HAP-1 (cell line): ENCODE data around the gene AMDHD2.
"Not testable (repeated sequence)": the region's sequence is repeated elsewhere in the genome, so short reads cannot be mapped to it uniquely, and the experiment has no call there.

Experiments used
- DNase-seq, 2 experiments: peaks; one replicate each; pipeline ENCODE4 v3.0.0-alpha.2; 2016 to 2020; ENCODE audit warnings: low spot score in 2 of 2
- H3K27me3 ChIP-seq: fragments of 250-450 bp; sonication (Bioruptor Pico); 2 replicates; pipeline ENCODE4 v1.5.1; 2020; ENCODE audit warnings: low read depth, mild to moderate bottlenecking, moderate library complexity
- H3K36me3 ChIP-seq: fragments of 250-450 bp; sonication (Bioruptor Pico); replicated peaks from 2 replicates; pipeline ENCODE4 v1.5.1; 2020; ENCODE audit warnings: mild to moderate bottlenecking
- H3K4me1 ChIP-seq: fragments of 250-450 bp; sonication (Bioruptor Pico); 2 replicates; pipeline ENCODE4 v1.5.1; 2020; ENCODE audit warnings: mild to moderate bottlenecking
- H3K4me3 ChIP-seq: fragments of 250-450 bp; sonication (Bioruptor Pico); 2 replicates; pipeline ENCODE4 v1.5.1; 2020; ENCODE audit warnings: mild to moderate bottlenecking, moderate library complexity
- H3K9me3 ChIP-seq: fragments of 250-450 bp; sonication (Bioruptor Pico); 2 replicates; pipeline ENCODE4 v1.5.1; 2020; ENCODE audit warnings: mild to moderate bottlenecking, moderate library complexity
- in situ Hi-C: fragments of 300-500 bp; cut with MboI; formaldehyde crosslinking; loops from 3 replicates; pipeline ENCODE4 v1.14.3; 2020; ENCODE audit warnings: low sequenced_read_pairs, inconsistent platforms, mixed read lengths

Gene AMDHD2

GRCh38 chr16:2554709-2555425 is 34.7 kb downstream of the AMDHD2 start:
- H3K36me3 ChIP-seq, H3K4me1 ChIP-seq, H3K9me3 ChIP-seq, in situ Hi-C loops, H3K4me3 ChIP-seq, H3K27me3 ChIP-seq, DNase-seq: not testable (repeated sequence)

DNA sequence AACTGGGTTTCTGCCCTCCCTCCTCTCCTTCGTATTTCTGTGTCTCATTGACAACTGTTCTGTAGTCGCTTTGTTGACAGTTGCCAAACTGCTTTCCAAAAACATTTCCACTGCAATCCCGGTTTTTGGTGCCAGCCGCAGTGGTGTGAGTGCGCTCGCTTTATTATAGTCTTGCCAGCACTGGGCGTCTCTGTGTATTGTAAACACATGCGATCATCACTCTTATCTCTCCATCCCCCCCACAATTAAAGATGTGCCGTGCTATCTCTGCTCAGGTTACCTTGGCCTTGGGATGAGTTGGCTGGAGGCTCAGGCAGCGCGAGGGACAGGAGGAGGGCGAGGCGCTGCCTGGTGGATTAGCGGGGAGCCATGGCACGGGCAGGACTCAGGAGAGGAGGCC is 37.0 kb downstream of the AMDHD2 start:
- not testable (repeated sequence) for H3K4me3 ChIP-seq

GRCh38 chr16:2560131-2560797 is 40.1 kb downstream of the AMDHD2 start:
- H3K4me1 ChIP-seq, H3K36me3 ChIP-seq, H3K4me3 ChIP-seq, H3K27me3 ChIP-seq, H3K9me3 ChIP-seq, in situ Hi-C loops, DNase-seq: not testable (repeated sequence)

More for the DNA sequence above, 37.0 kb downstream of the AMDHD2 start:
- H3K36me3 ChIP-seq, DNase-seq, H3K27me3 ChIP-seq, in situ Hi-C loops, H3K9me3 ChIP-seq, H3K4me1 ChIP-seq: not testable (repeated sequence)

DNA sequence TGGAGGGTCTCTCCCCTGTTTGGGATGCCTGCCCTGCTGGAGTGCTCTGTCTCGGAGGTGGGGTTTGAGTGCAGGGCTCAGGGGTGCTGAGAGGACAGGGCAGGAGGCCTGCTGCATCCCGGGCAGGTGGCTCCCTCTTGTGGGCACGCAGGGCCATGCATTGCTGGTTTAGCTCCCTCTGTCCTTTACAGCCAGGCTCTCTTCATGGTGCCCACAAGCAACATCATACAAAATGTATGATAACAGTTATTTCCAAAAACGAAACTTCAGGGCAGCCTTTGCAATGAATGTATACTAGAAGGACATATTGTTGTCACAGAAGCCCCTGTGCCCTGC is 40.6 kb downstream of the AMDHD2 start:
- H3K27me3 ChIP-seq, H3K4me1 ChIP-seq, in situ Hi-C loops, H3K9me3 ChIP-seq, H3K36me3 ChIP-seq, H3K4me3 ChIP-seq: not testable (repeated sequence)
- DNase-seq: peak in 1 of 2 experiments; percentile 84

DNA sequence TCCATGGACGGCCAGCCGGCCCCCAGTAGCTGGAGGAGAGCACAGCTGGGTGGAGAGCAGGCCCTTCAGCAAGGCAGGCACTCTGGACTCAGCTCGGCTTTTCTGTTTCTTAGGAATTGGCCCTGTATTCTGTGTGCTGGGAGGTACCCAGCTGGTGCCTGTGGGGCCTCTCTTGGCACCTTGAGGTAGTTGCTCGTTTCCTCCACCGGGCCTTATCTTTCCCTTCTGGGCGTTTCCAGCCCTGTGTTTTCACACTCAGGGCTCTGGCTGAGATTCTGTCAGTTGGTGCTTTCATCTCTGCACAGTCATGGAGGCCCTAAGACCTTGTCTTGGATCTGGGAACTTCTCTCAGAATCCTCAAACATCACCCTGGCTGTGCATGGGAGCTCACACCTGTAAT is 47.3 kb downstream of the AMDHD2 start:
- in situ Hi-C loops, H3K36me3 ChIP-seq, H3K4me3 ChIP-seq, H3K9me3 ChIP-seq, H3K4me1 ChIP-seq, H3K27me3 ChIP-seq, DNase-seq: not testable (repeated sequence)

DNA sequence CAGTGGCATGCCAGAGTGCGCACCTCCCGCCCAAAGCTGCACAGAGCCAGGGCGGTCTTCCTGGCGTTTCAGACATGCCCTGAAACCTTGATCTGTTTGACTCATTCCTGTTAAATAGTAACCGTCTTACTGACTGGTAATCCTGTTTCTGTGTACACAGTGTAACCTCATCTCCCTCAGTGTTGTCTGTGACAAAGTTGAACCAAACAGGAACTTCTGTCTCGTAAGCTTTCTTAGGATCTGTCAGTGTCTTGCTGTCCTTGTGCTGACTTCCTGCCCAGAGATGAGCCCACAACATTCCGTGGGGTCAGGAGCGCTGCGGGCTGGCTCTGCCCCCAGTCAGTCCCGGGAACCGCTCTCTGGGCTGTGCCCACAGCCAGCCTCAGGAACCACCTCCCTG is 48.4 kb downstream of the AMDHD2 start:
- H3K27me3 ChIP-seq, H3K4me1 ChIP-seq, DNase-seq, H3K9me3 ChIP-seq, H3K36me3 ChIP-seq, H3K4me3 ChIP-seq, in situ Hi-C loops: not testable (repeated sequence)

GRCh38 chr16:2572704-2573103 is 52.5 kb downstream of the AMDHD2 start:
- in situ Hi-C loops, H3K4me3 ChIP-seq, DNase-seq, H3K27me3 ChIP-seq, H3K9me3 ChIP-seq, H3K4me1 ChIP-seq, H3K36me3 ChIP-seq: not testable (repeated sequence)

- H3K36me3 ChIP-seq, H3K4me1 ChIP-seq, H3K4me3 ChIP-seq, H3K27me3 ChIP-seq, H3K9me3 ChIP-seq, in situ Hi-C loops, DNase-seq: not testable (repeated sequence)
These were observed 55.7 kb downstream of the AMDHD2 start for GRCh38 chr16:2575839-2576238.

DNA sequence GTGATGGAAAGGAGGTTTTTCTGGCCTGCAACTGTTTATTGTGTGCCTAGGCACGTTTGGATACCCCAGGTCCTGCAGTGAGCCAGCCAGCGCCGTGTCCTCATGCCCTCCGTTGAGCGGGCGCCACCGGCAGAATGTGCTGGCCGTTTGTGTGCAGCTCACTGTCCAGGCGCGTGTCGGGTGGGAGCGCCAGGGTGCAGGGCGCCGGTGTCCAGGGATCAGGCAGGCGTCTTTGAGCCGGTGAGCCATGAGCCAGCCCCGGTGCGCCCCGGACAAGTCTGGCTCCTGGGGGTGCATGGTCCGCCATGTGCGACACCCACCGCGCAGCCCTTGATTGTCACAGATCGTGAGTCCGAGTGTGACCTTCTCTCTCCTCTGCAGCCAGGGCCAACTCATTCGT is 56.9 kb downstream of the AMDHD2 start:
- H3K9me3 ChIP-seq, H3K4me1 ChIP-seq, in situ Hi-C loops, H3K27me3 ChIP-seq, DNase-seq, H3K36me3 ChIP-seq, H3K4me3 ChIP-seq: not testable (repeated sequence)

GRCh38 chr16:2578905-2579304 is 58.7 kb downstream of the AMDHD2 start:
- H3K36me3 ChIP-seq, in situ Hi-C loops, DNase-seq: not testable (repeated sequence)

DNA sequence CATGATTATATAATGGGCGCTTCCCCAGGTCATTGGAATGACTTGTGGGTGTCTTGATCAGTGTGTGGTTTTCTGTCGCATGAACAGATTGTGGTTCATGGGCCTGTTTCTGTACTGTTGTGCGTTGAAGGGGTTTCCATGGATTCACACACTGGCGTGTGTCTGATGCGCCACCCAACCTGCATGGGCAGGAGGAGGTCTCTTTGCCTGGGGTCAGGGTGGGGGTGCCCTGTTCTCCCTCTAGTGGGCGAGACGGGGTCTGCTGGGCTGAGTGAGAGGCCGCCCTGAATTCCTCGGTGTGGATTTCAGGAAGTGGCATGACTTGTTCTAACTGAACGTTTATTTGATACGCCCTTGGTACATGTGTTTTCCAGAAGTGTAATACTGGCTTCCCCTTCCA is 60.0 kb downstream of the AMDHD2 start:
- DNase-seq: peak in 1 of 2 experiments; percentile 30
- H3K4me1 ChIP-seq, H3K9me3 ChIP-seq, H3K27me3 ChIP-seq, H3K4me3 ChIP-seq, H3K36me3 ChIP-seq, in situ Hi-C loops: not testable (repeated sequence)

More at GRCh38 chr16:2578905-2579304, 58.7 kb downstream of the AMDHD2 start:
- H3K9me3 ChIP-seq, H3K27me3 ChIP-seq, H3K4me3 ChIP-seq, H3K4me1 ChIP-seq: not testable (repeated sequence)

DNA sequence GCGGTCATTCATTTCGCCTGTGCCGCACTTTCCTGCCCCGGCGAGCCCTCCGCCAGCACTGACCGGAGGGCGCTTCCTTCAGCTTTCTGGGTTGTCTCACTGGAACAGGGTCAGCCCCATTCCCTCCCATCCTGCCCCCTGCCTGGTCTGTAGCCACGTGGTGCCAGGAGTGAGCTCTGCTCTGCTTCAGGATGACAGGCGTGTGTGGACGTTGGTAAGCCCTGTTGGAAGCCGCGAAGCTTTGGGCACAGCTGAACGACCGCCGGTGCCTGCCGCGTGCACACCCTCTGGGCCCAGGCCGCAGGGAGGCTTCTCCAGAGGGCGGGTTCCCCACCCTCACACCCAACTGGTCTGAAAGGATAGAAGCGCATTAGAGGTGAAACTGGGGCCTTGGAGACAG is 60.6 kb downstream of the AMDHD2 start:
- H3K36me3 ChIP-seq, in situ Hi-C loops, H3K4me1 ChIP-seq, H3K27me3 ChIP-seq, H3K4me3 ChIP-seq, DNase-seq, H3K9me3 ChIP-seq: not testable (repeated sequence)
